HCT116 (cell line): ENCODE results near the gene TIPIN.

Source experiments
- ATF3 ChIP-seq: IDR thresholded peaks from 2 replicates; pipeline ENCODE4 v1.6.1; 2012
- CEBPB ChIP-seq: IDR thresholded peaks from 2 replicates; pipeline ENCODE4 v1.6.1; 2012; ENCODE audit warnings: low read depth
- CTCF ChIP-seq, 3 experiments: fragments of 200-600 bp in 1 of 3; sonication (generic) in 1 of 3; IDR thresholded peaks in 2 of 3; conservative IDR thresholded peaks in 1 of 3; 2 replicates each; pipeline ENCODE4 v1.5.1; 2012 to 2017; ENCODE audit warnings: low read depth in 2 of 3, low read length in 2 of 3, antibody characterized with exemption in 1 of 3, borderline replicate concordance in 1 of 3, control low read depth in 1 of 3, mild to moderate bottlenecking in 1 of 3, mixed read lengths in 1 of 3, mixed run types in 1 of 3, moderate library complexity in 1 of 3; ENCODE audit not compliant: insufficient read depth in 1 of 3
- EZH2 ChIP-seq: fragments of 200-600 bp; sonication (generic); IDR thresholded peaks from 2 replicates; pipeline ENCODE4 v1.6.1; 2017; ENCODE audit warnings: antibody characterized with exemption, mixed run types
- EZH2phosphoT487 ChIP-seq: fragments of 200-600 bp; IDR thresholded peaks from 2 replicates; pipeline ENCODE4 v1.6.1; 2018; ENCODE audit warnings: antibody characterized with exemption, borderline replicate concordance
- FOSL1 ChIP-seq: IDR thresholded peaks from 2 replicates; pipeline ENCODE4 v1.6.1; 2012; ENCODE audit warnings: low read depth
- JUND ChIP-seq: IDR thresholded peaks from 2 replicates; pipeline ENCODE4 v1.6.1; 2012
- MAX ChIP-seq: IDR thresholded peaks from 2 replicates; pipeline ENCODE4 v1.6.1; 2012
- POLR2A ChIP-seq: IDR thresholded peaks from 2 replicates; pipeline ENCODE4 v1.7.0; 2011; ENCODE audit warnings: borderline replicate concordance; ENCODE audit not compliant: insufficient read depth, insufficient read length; ENCODE audit errors: extremely low read depth
- RAD21 ChIP-seq: IDR thresholded peaks from 2 replicates; pipeline ENCODE4 v1.6.1; 2012; ENCODE audit warnings: low read depth, mild to moderate bottlenecking
- SIN3A ChIP-seq: IDR thresholded peaks from 2 replicates; pipeline ENCODE4 v1.6.1; 2012; ENCODE audit warnings: low read depth
- ZBTB33 ChIP-seq: IDR thresholded peaks from 2 replicates; pipeline ENCODE4 v1.6.1; 2011; ENCODE audit warnings: mild to moderate bottlenecking, low read length, moderate library complexity; ENCODE audit not compliant: insufficient replicate concordance; ENCODE audit errors: extremely low read depth
- ZNF274 ChIP-seq: fragments of 200-500 bp; sonication (Bioruptor generic); IDR thresholded peaks from 2 replicates; pipeline ENCODE4 v1.6.1; 2014; ENCODE audit warnings: mild to moderate bottlenecking, low read depth, low read length, inconsistent platforms
- TF ChIP-seq, protein P1 (sequence below): IDR thresholded peaks from 2 replicates; pipeline ENCODE4 v1.6.1; 2012; ENCODE audit warnings: low read depth

GRCh38 chr15:66405615-66406014 lies 49.1 kb upstream of the TIPIN start:
- TF ChIP-seq EZH2 (no peak), JUND (no peak), CEBPB (no peak), POLR2A (no peak), CTCF (IDR thresholded peaks at IDR 0.05 in 2 of 3, conservative IDR thresholded peaks at IDR 0.05 in 1 of 3; ENCODE audit: borderline replicate concordance in 1 of 3, insufficient read depth in 1 of 3, low read depth in 2 of 3, low read length in 2 of 3) (no peak), RAD21 (no peak), ATF3 (no peak), EZH2phosphoT487 (no peak), ZNF274 (no peak), FOSL1 (no peak), ZBTB33 (no peak), MAX (no peak), SIN3A (no peak)
- TF ChIP-seq, protein P1, sequence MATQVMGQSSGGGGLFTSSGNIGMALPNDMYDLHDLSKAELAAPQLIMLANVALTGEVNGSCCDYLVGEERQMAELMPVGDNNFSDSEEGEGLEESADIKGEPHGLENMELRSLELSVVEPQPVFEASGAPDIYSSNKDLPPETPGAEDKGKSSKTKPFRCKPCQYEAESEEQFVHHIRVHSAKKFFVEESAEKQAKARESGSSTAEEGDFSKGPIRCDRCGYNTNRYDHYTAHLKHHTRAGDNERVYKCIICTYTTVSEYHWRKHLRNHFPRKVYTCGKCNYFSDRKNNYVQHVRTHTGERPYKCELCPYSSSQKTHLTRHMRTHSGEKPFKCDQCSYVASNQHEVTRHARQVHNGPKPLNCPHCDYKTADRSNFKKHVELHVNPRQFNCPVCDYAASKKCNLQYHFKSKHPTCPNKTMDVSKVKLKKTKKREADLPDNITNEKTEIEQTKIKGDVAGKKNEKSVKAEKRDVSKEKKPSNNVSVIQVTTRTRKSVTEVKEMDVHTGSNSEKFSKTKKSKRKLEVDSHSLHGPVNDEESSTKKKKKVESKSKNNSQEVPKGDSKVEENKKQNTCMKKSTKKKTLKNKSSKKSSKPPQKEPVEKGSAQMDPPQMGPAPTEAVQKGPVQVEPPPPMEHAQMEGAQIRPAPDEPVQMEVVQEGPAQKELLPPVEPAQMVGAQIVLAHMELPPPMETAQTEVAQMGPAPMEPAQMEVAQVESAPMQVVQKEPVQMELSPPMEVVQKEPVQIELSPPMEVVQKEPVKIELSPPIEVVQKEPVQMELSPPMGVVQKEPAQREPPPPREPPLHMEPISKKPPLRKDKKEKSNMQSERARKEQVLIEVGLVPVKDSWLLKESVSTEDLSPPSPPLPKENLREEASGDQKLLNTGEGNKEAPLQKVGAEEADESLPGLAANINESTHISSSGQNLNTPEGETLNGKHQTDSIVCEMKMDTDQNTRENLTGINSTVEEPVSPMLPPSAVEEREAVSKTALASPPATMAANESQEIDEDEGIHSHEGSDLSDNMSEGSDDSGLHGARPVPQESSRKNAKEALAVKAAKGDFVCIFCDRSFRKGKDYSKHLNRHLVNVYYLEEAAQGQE: no peak
